GM12874 (cell line): Measurements from ENCODE around the gene MRM2.

Experiments used
- TF ChIP-seq, protein P1 (sequence below): IDR thresholded peaks from 2 replicates; pipeline ENCODE4 v1.5.1; 2011; ENCODE audit warnings: low read depth, mild to moderate bottlenecking, control low read depth, low read length, moderate library complexity; ENCODE audit not compliant: insufficient read depth

MRM2 gene

DNA sequence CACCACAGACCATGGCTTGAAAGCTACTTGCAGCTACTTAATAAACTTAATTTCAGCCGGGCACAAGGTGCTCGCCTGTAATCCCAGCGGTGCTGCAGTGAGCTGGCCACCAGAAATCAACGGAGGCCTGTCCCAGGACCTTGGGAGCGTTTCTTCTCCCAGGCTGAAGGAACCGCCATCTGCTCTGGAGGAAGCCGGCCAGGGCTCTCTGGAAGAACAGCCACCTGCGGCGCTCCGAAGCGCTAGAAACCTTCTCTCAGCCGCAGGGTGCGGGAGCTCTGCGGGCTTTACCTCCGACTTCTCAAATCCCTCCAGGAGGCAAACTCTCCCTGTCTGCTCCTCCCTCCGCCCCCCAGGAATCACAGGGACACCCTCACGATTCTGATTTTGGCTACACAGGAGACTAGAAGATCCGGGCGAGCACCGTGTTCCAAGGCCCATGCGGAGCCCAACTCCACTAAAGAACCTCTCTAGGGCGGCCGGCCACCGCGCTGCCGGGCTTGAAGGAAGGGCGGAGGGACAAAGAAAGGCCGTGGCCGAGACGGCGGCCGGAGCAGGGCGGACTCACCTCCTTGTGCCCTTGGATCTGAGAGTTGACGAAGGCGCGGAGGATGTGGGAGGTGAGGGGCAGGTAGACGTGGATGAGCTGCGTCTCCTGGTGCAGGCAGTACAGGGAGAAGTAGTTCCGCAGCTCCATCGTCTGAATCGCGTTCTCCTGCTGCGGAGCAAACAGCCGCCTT is 14.5 kb upstream of the MRM2 start:
- TF ChIP-seq, protein P1, sequence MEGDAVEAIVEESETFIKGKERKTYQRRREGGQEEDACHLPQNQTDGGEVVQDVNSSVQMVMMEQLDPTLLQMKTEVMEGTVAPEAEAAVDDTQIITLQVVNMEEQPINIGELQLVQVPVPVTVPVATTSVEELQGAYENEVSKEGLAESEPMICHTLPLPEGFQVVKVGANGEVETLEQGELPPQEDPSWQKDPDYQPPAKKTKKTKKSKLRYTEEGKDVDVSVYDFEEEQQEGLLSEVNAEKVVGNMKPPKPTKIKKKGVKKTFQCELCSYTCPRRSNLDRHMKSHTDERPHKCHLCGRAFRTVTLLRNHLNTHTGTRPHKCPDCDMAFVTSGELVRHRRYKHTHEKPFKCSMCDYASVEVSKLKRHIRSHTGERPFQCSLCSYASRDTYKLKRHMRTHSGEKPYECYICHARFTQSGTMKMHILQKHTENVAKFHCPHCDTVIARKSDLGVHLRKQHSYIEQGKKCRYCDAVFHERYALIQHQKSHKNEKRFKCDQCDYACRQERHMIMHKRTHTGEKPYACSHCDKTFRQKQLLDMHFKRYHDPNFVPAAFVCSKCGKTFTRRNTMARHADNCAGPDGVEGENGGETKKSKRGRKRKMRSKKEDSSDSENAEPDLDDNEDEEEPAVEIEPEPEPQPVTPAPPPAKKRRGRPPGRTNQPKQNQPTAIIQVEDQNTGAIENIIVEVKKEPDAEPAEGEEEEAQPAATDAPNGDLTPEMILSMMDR: no peak

DNA sequence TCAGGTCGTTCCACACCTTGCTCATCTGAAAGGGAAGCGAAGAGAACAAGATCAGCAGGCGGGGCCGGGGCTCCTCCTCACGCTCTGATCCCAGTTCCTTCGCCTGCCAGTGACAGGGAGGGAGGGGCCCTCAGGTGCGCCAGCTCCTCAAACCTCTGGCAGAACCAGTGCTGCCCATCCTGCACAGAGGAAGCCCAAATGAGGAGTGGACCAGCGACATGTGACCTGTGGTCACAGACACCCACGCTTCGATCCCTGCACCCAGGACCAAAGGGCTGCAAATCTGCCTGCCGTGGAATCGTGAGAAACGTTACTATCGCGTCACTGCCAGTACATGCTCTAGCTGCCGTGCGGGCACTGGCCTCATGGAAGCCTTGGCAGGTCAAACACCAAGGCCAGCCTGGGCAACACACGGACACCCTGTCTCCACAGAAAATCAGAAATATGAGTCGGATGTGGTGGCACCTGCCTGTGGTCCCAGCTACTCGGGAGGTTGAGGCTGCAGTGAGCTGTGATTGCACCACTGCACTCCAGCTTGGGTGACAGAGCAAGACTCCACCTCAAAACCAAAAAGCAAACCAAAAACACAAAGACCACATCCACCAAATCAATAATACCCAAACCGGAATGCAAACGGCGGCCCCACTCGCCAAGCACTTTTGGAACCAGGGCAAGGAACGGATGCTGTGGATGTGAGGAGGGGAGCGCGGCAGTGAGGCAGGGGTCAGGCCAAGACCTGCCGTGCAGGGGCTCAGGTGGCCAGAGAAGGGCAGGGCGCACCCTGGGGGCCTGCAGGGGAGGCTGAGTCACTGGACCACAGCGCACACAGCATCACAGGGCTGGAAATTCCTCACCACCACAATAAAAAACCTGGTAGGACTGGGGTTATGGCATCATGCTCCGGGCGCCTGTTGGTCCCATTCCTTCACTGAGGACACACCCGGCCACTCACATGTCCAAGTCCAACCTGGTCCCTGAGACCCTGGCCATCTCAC is 13.4 kb upstream of the MRM2 start:
- TF ChIP-seq, protein P1: no peak

DNA sequence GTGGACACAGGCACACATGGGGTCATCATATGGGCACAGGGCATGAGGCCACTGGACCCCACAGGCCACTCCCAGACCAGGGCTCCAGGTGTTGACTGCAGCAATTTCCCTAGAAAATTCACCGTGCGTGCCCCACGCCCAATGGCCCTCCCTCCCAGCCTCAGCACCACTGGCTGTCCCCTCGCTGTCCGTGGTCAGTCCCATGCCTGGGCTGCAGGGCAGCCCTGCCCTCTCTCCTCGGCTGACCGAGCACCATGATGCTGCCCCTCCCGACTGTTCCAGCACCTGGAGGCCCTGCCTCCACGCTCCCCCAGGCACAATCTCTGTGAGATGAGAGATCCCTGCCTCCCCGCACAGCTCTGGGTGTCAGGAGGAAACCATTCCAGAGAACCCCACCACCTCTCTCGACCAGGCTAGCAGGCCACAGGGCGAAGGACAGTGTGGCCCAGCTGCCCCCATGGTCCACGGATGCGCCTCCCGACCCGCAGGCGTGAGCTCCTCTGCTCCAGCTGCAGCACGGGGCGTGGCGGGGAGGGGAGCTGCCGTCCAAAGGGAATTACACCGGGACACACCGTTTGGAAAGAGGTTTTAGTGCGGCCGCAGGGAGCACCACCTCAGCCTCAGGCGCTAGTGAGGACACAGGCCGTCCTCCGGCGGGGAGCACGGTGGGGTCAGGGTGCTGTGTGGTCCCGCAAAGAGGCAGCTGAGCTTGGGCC is 12.6 kb upstream of the MRM2 start:
- TF ChIP-seq, protein P1: no peak

DNA sequence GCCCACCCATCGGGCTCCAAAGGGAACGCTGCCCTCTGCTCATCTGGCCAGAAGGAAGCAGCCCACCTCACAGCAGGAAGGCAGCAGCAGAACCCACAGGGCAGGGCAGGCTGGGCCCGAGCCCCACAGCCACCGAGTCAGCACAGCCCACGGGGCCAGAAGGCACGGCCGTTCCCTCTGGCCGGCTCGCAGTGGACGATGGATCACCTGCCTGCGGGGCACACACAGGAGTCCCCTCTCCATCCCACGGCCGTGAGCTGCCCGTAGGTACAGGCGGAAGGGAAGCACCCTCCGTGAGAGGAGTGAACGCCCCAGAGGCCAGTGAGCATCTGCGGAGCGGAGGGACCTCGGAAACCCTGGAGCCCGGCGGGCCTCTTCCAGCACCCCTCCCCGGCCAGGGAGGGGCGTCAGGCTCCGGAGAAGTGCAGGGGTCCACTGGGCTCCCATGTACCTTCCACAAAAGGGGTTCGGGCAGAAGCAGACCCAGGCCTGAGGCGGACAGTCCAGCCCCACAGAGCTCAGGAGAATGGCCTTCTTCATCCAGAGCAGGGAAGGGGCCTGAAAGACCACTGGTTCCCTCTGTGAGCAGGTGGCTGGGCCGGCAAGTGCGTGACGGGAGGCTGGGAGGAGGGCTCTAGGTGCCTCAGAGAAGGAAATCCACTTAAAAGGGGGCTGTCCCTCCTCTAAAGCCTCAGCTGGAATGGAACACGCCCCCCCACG is 11.7 kb upstream of the MRM2 start:
- TF ChIP-seq, protein P1: no peak

DNA sequence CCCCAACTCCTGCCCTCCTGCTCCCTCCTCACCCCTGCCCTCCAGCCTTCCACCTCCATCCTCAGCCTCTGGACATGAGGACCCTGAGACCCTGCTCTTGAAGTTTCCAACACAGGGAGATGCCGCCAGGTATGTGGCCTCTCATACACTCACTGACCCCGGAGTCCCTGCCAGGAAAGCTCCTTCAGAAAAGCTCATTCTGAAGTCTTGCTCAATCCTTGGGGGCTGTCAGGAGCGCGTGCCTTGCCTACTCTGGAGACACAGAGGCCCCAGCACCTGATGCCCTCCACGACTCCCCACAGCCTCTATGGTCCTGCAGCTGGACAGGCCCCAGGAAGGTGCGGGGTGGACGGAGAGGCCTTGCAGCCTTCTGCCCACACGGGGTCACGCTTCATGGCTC is 11.0 kb upstream of the MRM2 start:
- TF ChIP-seq, protein P1: no peak

DNA sequence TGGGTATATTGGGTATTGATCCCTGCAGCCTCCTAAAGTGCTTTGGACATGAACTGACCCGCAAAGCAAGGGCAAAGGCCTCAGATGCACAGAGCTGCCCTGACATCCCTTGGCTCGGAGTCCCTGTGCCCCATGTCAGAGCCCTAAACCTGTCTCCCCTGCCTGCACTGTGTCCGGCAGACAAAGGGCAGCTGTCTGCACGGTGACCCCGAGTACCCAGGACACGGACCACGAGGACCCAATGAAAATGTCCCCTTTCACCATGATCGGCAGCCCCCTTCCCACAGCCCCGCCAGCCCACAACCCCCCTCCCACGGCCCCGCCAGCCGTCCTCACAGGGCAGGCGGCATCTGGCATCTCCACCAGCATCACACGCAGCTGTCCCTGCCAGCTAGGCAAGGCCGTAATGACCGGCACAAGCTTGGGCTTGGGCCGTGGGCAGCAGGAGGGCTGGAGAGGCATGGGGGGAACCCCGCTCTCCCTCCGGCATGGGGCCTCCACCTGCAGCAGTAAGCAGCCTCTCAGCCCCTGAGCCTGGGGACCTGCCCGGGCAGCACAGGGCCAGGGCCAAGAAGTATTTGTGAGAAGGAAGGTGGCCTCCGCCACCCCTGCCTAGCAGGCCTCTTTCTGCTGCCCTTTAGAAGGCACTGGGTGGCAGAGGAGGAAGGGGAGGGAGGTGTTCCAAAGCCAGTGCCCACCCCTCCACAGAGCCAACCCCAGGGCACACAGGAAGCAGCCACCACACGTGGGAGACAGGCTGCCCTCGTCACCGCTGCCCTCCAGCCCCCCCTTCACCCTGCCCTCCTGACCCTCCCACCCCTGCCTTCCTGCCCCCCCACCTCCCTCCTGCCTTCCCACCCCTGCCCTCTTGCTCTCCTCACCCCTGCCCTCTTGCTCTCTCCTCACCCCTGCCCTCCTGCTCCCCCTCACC is 10.1 kb upstream of the MRM2 start:
- TF ChIP-seq, protein P1: no peak
